Activated CD4-positive, alpha-beta T cell treated with anti-CD3 and anti-CD28 coated beads, Interleukin-2, Interleukin-6, amounts not matched to agents 100 ng/mL and 50 ng/mL, durations not matched to agents 16 hours and 8 hours (primary cell): ENCODE data around the gene CRHR1.
A peak's percentile ranks its signal among the peaks of the same experiment; 100 is the strongest.

ENCODE experiments used
- DNase-seq: peaks from one replicate; pipeline ENCODE4 v3.0.0-alpha.2; 2020

The CRHR1 gene

GRCh38 chr17:45759761-45760160, 24.4 kb upstream of the CRHR1 start:
- DNase-seq, result no peak

- DNase-seq, result no peak
These were observed 22.1 kb upstream of the CRHR1 start for GRCh38 chr17:45761957-45762565.

GRCh38 chr17:45763182-45763581, 20.9 kb upstream of the CRHR1 start:
- DNase-seq, result no peak

- no peak for DNase-seq
These were observed 19.6 kb upstream of the CRHR1 start for GRCh38 chr17:45764479-45764878.

- DNase-seq, result no peak
These were observed 16.1 kb upstream of the CRHR1 start for GRCh38 chr17:45768000-45768399.

- DNase-seq, result no peak
These were observed 13.4 kb upstream of the CRHR1 start for GRCh38 chr17:45770632-45771270.

- DNase-seq, result no peak
These were observed 12.7 kb upstream of the CRHR1 start for GRCh38 chr17:45771271-45771959.

GRCh38 chr17:45775148-45775547, 9.0 kb upstream of the CRHR1 start:
- no peak for DNase-seq

GRCh38 chr17:45775576-45776011, 8.5 kb upstream of the CRHR1 start:
- DNase-seq, result no peak

GRCh38 chr17:45776896-45777295, 7.2 kb upstream of the CRHR1 start:
- DNase-seq, result no peak

- no peak for DNase-seq
These were observed 6.7 kb upstream of the CRHR1 start for GRCh38 chr17:45777388-45777787.

GRCh38 chr17:45780921-45781320, 3.2 kb upstream of the CRHR1 start:
- no peak for DNase-seq

GRCh38 chr17:45782889-45783592, 1.1 kb upstream of the CRHR1 start:
- DNase-seq, result peak; percentile 36

- no peak for DNase-seq
These were observed 377 bp upstream of the CRHR1 start for GRCh38 chr17:45783593-45784292.

GRCh38 chr17:45784741-45785479, 790 bp downstream of the CRHR1 start:
- DNase-seq, result peak; percentile 46

GRCh38 chr17:45785480-45786193, 1.5 kb downstream of the CRHR1 start:
- no peak for DNase-seq

- DNase-seq, result no peak
These were observed 2.2 kb downstream of the CRHR1 start for GRCh38 chr17:45786349-45786748.

GRCh38 chr17:45787044-45787443, 2.9 kb downstream of the CRHR1 start:
- DNase-seq, result no peak

GRCh38 chr17:45787656-45788055, 3.5 kb downstream of the CRHR1 start:
- no peak for DNase-seq

- DNase-seq, result no peak
These were observed 3.9 kb downstream of the CRHR1 start for GRCh38 chr17:45788057-45788456.

GRCh38 chr17:45789874-45790273, 5.8 kb downstream of the CRHR1 start:
- no peak for DNase-seq
